GM12878 (cell line): ENCODE results near the gene UBAC2. TPM values are rescaled to one million over a fixed set of nuclear protein-coding genes. Genes with fewer than 3 reads are reported as not detected.

ENCODE experiments used
- ATAC-seq: fragments of 200-7000 bp; cut with Tn5 transposase; 3 replicates; pipeline ENCODE4 v1.9.1; 2020; ENCODE audit warnings: mild to moderate bottlenecking, moderate library complexity
- BruUV-seq: library from RNA; stranded (reverse); fragments of 400-500 nt; replicated peaks from 2 replicates; lab custom pipeline; 2021; lab: Mats Ljungman, UMichigan
- CTCF ChIA-PET: fragments of 300-600 bp; sonication (Branson Sonifier 250); formaldehyde crosslinking; extraction: SDS; loops from one replicate; lab custom pipeline; 2021; ENCODE audit warnings: inconsistent platforms; lab: Yijun Ruan, JAX
- POLR2A ChIA-PET: fragments of 350-600 bp; formaldehyde crosslinking; extraction: SDS; loops from one replicate; lab custom pipeline; 2021; ENCODE audit warnings: inconsistent platforms; lab: Charles Lee
- RAD21 ChIA-PET: fragments of 300-600 bp; sonication (Branson Sonifier 250); formaldehyde crosslinking; loops from one replicate; lab custom pipeline; 2023; ENCODE audit warnings: antibody characterized with exemption; ENCODE audit not compliant: unreplicated experiment; lab: Charles Lee
- SMC1A ChIA-PET: fragments of 300-600 bp; sonication (Branson Sonifier 250); formaldehyde crosslinking; loops from one replicate; lab custom pipeline; 2023; ENCODE audit not compliant: unreplicated experiment, uncharacterized antibody; lab: Charles Lee
- DNase-seq: peaks from one replicate; pipeline ENCODE4 v3.0.0-alpha.2; 2011; ENCODE audit warnings: low read depth, low spot score
- FAIRE-seq: peaks from 3 replicates; lab custom pipeline; 2011; peaks lifted over from hg19 to GRCh38; lab: Jason Lieb, UNC
- H2AFZ ChIP-seq: 2 replicates; pipeline ENCODE4 v1.6.0; 2011; ENCODE audit warnings: low read depth, low read length, control low read depth; ENCODE audit not compliant: control insufficient read depth
- H3K27ac ChIP-seq: 2 replicates; pipeline ENCODE4 v1.5.1; 2011; ENCODE audit warnings: control low read depth; ENCODE audit not compliant: control insufficient read depth, insufficient read depth
- H3K27me3 ChIP-seq, 2 experiments: replicated peaks in 1 of 2; 2 replicates each; pipeline versions ENCODE4 v1.6.0 to v1.6.1; 2011; ENCODE audit warnings: low read length in 1 of 2; ENCODE audit not compliant: control insufficient read depth in 2 of 2, insufficient read depth in 2 of 2
- H3K36me3 ChIP-seq, 2 experiments: 2 replicates each; pipeline ENCODE4 v1.5.1; 2011; ENCODE audit warnings: low read length in 1 of 2; ENCODE audit not compliant: control insufficient read depth in 2 of 2, insufficient read depth in 2 of 2
- H3K4me1 ChIP-seq: 2 replicates; pipeline ENCODE4 v1.6.1; 2011; ENCODE audit warnings: mild to moderate bottlenecking, low read length, moderate library complexity, mixed read lengths; ENCODE audit not compliant: control insufficient read depth, insufficient read depth
- H3K4me2 ChIP-seq: 2 replicates; pipeline ENCODE4 v1.6.0; 2011; ENCODE audit warnings: control low read depth; ENCODE audit not compliant: control insufficient read depth, insufficient read depth
- H3K4me3 ChIP-seq: fragments of 200-600 bp; sonication (generic); 2 replicates; pipeline ENCODE4 v1.5.1; 2016
- H3K79me2 ChIP-seq: 2 replicates; pipeline ENCODE4 v1.6.0; 2011; ENCODE audit warnings: low read length; ENCODE audit not compliant: control insufficient read depth, insufficient read depth
- H3K9ac ChIP-seq: 2 replicates; pipeline ENCODE4 v1.8.0; 2011; ENCODE audit warnings: low read length, control low read depth, mixed read lengths; ENCODE audit not compliant: control insufficient read depth, insufficient read depth
- H3K9me3 ChIP-seq: replicated peaks from 3 replicates; pipeline ENCODE4 v1.5.1; 2011; ENCODE audit warnings: mild to moderate bottlenecking, low read length; ENCODE audit not compliant: control insufficient read depth, insufficient read depth
- H4K20me1 ChIP-seq: 2 replicates; pipeline ENCODE4 v1.6.0; 2011; ENCODE audit not compliant: control insufficient read depth, insufficient read depth
- BMI1 ChIP-seq: fragments of 450-650 bp; IDR thresholded peaks from 2 replicates; pipeline ENCODE4 v1.6.1; 2016; ENCODE audit warnings: mild to moderate bottlenecking, moderate library complexity, borderline replicate concordance
- HDGF ChIP-seq: fragments of 450-650 bp; IDR thresholded peaks from 2 replicates; pipeline ENCODE4 v1.6.1; 2016; ENCODE audit warnings: antibody characterized with exemption
- RAD51 ChIP-seq: fragments of 450-650 bp; IDR thresholded peaks from 2 replicates; pipeline ENCODE4 v1.6.1; 2016; ENCODE audit warnings: moderate library complexity, mild to moderate bottlenecking, inconsistent platforms
- RFX5 ChIP-seq: IDR thresholded peaks from 2 replicates; pipeline ENCODE4 v1.6.1; 2011; ENCODE audit warnings: low read depth, low read length, improper control_type of control experiment
- SPI1 ChIP-seq: IDR thresholded peaks from 2 replicates; pipeline ENCODE4 v1.6.1; 2011; ENCODE audit warnings: low read depth, mild to moderate bottlenecking, low read length, moderate library complexity, borderline replicate concordance; ENCODE audit not compliant: insufficient read depth
- SREBF1 ChIP-seq: IDR thresholded peaks from 2 replicates; pipeline ENCODE4 v1.6.1; 2012; ENCODE audit warnings: mild to moderate bottlenecking, low read length
- TAF1 ChIP-seq: IDR thresholded peaks from 2 replicates; pipeline ENCODE4 v1.6.1; 2011; ENCODE audit warnings: mild to moderate bottlenecking, low read depth, low read length, borderline replicate concordance
- ZNF274 ChIP-seq: IDR thresholded peaks from one replicate; pipeline ENCODE4 v1.8.0; 2011; ENCODE audit not compliant: insufficient read length, insufficient read depth
- ZSCAN29 ChIP-seq: fragments of 450-650 bp; IDR thresholded peaks from 2 replicates; pipeline ENCODE4 v1.6.1; 2017; ENCODE audit warnings: mild to moderate bottlenecking, moderate library complexity
- WGBS: methylation state at CpG from one replicate; pipeline ENCODE4 v1.1.6; 2016; ENCODE audit warnings: low lambda C conversion rate; ENCODE audit not compliant: insufficient replicate concordance, insufficient coverage; ENCODE audit errors: missing lambda C conversion rate; 5-methylcytosine and 5-hydroxymethylcytosine counted together
- in situ Hi-C: fragments of 300-500 bp; cut with MboI; formaldehyde crosslinking; loops from 9 replicates; pipeline ENCODE4 v1.14.3; 2018; ENCODE audit warnings: mixed read lengths
- intact Hi-C: fragments of 100-400 bp; cut with micrococcal nuclease; formaldehyde crosslinking; loops from one replicate; pipeline ENCODE4 v1.14.2; 2022; ENCODE audit not compliant: unreplicated experiment
- polyA plus RNA-seq, 11 experiments: library from polyadenylated mRNA; depleted of rRNA in 4 of 11; unstranded in 6 of 11; stranded (reverse) in 5 of 11; fragments of >200 nt; fragmentation: Nextera tagmentation in 4 of 11; fragmentation: Illumina TruSeq in 1 of 11; extraction: Ambion mirVana in 4 of 11; extraction: Trizol in 1 of 11; gene quantifications; 1 replicate in 1 of 11; 2 replicates in 10 of 11; pipeline versions ENCODE4 v1.2.1 to v1.2.3, GENCODE V29; 2011 to 2016; ENCODE audit warnings: inconsistent platforms in 2 of 11, missing spikeins in 2 of 11, low read depth in 1 of 11
- total RNA-seq, 4 experiments: library from RNA; depleted of rRNA in 3 of 4; stranded (reverse); fragments of >200 nt in 3 of 4; fragmentation: Illumina TruSeq in 1 of 4; extraction: Trizol in 1 of 4; gene quantifications; 2 replicates each; pipeline versions ENCODE4 v1.2.1 to v1.2.3, GENCODE V29; 2013 to 2021
- TF ChIP-seq, protein P1 (sequence below): fragments of 450-650 bp; IDR thresholded peaks from 2 replicates; pipeline ENCODE4 v1.6.1; 2018; ENCODE audit warnings: mild to moderate bottlenecking, low read depth, moderate library complexity; ENCODE audit not compliant: partially characterized antibody

Gene UBAC2
- total and polyA plus RNA-seq, 10 of the 15 experiments (the other 5 are each of a cell fraction or from before 2014, with no cell fraction given): 3.0 to 54.6 (median 17.4) TPM

DNA sequence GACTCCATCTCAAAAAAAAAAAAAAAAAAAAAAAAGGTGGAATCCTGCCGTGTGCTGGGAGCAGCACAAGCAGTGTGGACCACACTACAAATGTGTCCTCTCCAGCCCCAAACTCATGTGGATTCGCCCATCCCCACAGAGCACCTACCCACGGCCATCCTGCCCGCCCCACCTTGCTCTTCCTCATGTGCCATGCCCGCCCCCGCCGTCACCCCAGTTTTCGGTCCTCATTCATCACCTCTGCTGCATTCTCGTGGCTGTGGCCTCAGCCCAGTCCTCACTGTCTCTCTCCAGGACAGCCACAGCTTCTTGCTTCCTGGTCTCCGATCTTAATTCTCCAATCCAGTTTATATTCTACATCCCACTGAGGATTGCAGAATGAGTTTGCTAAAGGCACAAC, 220.6 kb downstream of the UBAC2 start:
- peak overlapping the region; percentile 68 for H3K27ac ChIP-seq
- no peak overlapping the region for H2AFZ ChIP-seq
- BruUV-seq: no TSS peak
- H3K36me3 ChIP-seq: no peaks in the 10 kb centered on the region
- H3K27me3 ChIP-seq: no peaks in the 10 kb centered on the region
- intact Hi-C loops (loop anchor here (10.0 kb wide), 1 partner anchor 846 kb away; the partner anchor contains the start of gene STK24), in situ Hi-C loops (no loop called here)
- H3K4me2 ChIP-seq: peak overlapping the region; percentile 69
- POLR2A ChIA-PET: interaction anchor here (0.6 to 1.8 kb wide), 8 partner anchors 8 to 91 kb away, joined by 3 to 7 read pairs (median 4); no protein-coding TSS in a partner anchor
- peak overlapping the region; percentile 9 for H3K9ac ChIP-seq
- RAD21 ChIA-PET: interaction anchor here (0.7 to 2.7 kb wide), 10 partner anchors 9 to 119 kb away, joined by 3 to 22 read pairs (median 6); no protein-coding TSS in a partner anchor
- SMC1A ChIA-PET: interaction anchor here (0.6 to 9.9 kb wide), 10 partner anchors 9 to 152 kb away, joined by 3 to 111 read pairs (median 8); no protein-coding TSS in a partner anchor
- no peaks in the 10 kb centered on the region for H4K20me1 ChIP-seq
- CTCF ChIA-PET: interaction anchor here (1.0 to 6.6 kb wide), 6 partner anchors 14 to 151 kb away, joined by 3 to 65 read pairs (median 22); no protein-coding TSS in a partner anchor
- peaks cover 1% of the 10 kb centered on the region for H3K79me2 ChIP-seq
- peaks cover 71% of the 10 kb centered on the region for H3K4me1 ChIP-seq
- DNase-seq: no peak
- no peaks in the 10 kb centered on the region; the same call in 2 of the 3 replicates for H3K9me3 ChIP-seq
- 0 out of 2 replicates have a peak overlapping the region, but pooled peaks have one; percentile 6 for H3K4me3 ChIP-seq
- WGBS: 72% methylated on average over 9 of the region's 10 CpGs
- TF ChIP-seq BMI1: no peak
- no peak for TF ChIP-seq HDGF
- no peak for TF ChIP-seq TAF1
- no peak for TF ChIP-seq SPI1
- TF ChIP-seq ZSCAN29: no peak
- TF ChIP-seq, protein P1, sequence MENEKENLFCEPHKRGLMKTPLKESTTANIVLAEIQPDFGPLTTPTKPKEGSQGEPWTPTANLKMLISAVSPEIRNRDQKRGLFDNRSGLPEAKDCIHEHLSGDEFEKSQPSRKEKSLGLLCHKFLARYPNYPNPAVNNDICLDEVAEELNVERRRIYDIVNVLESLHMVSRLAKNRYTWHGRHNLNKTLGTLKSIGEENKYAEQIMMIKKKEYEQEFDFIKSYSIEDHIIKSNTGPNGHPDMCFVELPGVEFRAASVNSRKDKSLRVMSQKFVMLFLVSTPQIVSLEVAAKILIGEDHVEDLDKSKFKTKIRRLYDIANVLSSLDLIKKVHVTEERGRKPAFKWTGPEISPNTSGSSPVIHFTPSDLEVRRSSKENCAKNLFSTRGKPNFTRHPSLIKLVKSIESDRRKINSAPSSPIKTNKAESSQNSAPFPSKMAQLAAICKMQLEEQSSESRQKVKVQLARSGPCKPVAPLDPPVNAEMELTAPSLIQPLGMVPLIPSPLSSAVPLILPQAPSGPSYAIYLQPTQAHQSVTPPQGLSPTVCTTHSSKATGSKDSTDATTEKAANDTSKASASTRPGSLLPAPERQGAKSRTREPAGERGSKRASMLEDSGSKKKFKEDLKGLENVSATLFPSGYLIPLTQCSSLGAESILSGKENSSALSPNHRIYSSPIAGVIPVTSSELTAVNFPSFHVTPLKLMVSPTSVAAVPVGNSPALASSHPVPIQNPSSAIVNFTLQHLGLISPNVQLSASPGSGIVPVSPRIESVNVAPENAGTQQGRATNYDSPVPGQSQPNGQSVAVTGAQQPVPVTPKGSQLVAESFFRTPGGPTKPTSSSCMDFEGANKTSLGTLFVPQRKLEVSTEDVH: no peak
- TF ChIP-seq RAD51: no peak
- no peak for TF ChIP-seq RFX5
- no peak for TF ChIP-seq SREBF1
- no peak for TF ChIP-seq ZNF274
- TF ChIP-seq, all 136 proteins: peak for 0
- no peak for FAIRE-seq
- no peak for ATAC-seq
